ENCODE results near the gene SULF2. TPM values are rescaled to one million over a fixed set of nuclear protein-coding genes. Genes with fewer than 3 reads are reported as not detected.

SULF2 gene
- total and polyA plus RNA-seq, 2 of the 13 experiments (the other 11 are each of a cell fraction or from before 2014, with no cell fraction given), result 7.2 to 50.9 TPM

GRCh38 chr20:47676219-47676721 is 109.0 kb downstream of the SULF2 start (continued):
- TF ChIP-seq GMEB1 (CRISPR knock-in tag; IDR thresholded peaks at IDR 0.05; ENCODE audit: borderline replicate concordance) (no peak), ZNF687 (CRISPR knock-in tag; IDR thresholded peaks at IDR 0.05) (0 out of 2 replicates have a peak, but pooled peaks have one; percentile 17)

DNA sequence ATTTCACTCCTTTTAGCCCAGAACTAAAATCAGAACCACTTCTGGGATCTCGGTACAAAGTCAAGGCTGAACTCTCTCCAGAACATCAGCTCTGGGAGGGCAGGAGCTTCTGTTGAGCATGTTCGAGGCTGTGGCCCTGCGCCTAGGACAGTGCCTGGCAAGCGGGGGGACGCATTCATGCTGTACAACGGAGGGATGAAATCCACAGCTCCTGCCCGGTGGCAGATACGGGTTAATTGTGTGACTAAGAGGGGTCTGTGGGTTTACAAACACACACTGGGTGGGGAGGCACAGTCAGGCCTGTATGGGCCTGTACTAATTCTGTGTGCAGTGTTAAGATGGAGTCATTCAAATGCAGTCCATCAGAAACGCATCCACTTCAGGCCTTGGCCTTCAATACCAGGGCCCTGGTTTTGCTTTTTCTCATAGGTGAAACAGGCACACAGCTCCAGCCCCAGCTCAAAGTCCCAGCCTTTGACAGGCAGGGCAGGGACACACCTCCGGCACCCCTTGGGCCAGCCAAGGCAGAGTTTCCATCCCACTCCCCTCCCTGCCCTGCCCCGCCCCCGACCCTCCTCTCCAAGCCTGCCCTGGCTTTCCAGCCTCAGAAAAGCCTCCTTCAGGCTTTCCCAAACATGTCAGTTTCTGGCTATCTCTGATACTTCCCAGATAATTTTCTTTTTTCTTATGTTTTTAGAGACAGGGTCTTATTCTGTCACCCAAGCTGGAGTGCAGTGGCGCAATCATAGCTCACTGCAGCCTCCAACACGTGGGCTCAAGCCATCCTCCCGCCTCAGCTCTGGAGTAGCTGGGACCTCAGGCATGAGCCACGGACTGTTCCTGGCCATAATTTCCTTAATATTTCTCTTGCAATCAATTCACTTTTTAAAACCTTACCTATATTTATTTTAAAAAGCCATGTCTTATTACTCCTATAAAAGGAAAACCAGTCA is 109.8 kb downstream of the SULF2 start:
- Histone ChIP-seq H3K4me1 (ENCODE audit: insufficient read depth, low read length) (peaks cover 21% of the 10 kb centered on the region), H3K79me2 (ENCODE audit: insufficient read depth, low read length) (no peaks in the 10 kb centered on the region), H3K9me3 (ENCODE audit: low read length) (no peaks in the 10 kb centered on the region), H3K4me3 (replicated peaks in 1 of 3; ENCODE audit: insufficient read depth in 1 of 3, low read depth in 2 of 3, low read length in 3 of 3) (no peak overlapping the region), H3K36me3 (replicated peaks in 1 of 2; ENCODE audit: control insufficient read depth in 1 of 2, insufficient read depth in 2 of 2, low read length in 2 of 2) (no peaks in the 10 kb centered on the region), H2AFZ (ENCODE audit: low read length) (no peak overlapping the region), H3K4me2 (ENCODE audit: low read depth, low read length) (peak overlapping the region; percentile 43), H4K20me1 (ENCODE audit: insufficient read depth, low read length) (no peaks in the 10 kb centered on the region), H3K27ac (ENCODE audit: extremely low read length, insufficient read depth, low read length) (peak overlapping the region; percentile 12), H3K9ac (ENCODE audit: insufficient read depth, low read depth, low read length) (no peak overlapping the region), H3K27me3 (ENCODE audit: control insufficient read depth in 1 of 2, insufficient read depth in 2 of 2, low read length in 2 of 2) (no peaks in the 10 kb centered on the region)
- intact Hi-C loops (cut with micrococcal nuclease; ENCODE audit: unreplicated experiment), result loop anchor here (5.0 kb wide), 1 partner anchor 52 kb away; no protein-coding TSS in a partner anchor
- ChIA-PET CTCF (ENCODE audit: low intra/inter-chr PET ratio, low total read pairs) (interaction anchor here (1.5 to 1.9 kb wide), 3 partner anchors 11 to 945 kb away, joined by 5 to 7 read pairs (median 5); no protein-coding TSS in a partner anchor), POLR2A (no interaction called here)
- ATAC-seq (peak; percentile 54), FAIRE-seq (peak; percentile 80), DNase-seq (ENCODE audit: low spot score) (peak; percentile 82)
- WGBS (ENCODE audit: low lambda C conversion rate), result 47% methylated on average over 16 of the region's 16 CpGs
- in situ Hi-C loops (cut with HindIII; ENCODE audit: extremely low pct_ligation_motif_present, low pct_unique_long_range_greater_than_20kb), result loop anchor here (5.0 kb wide), 1 partner anchor 37 kb away; no protein-coding TSS in a partner anchor
- no TSS peak for BruUV-seq (replicated peaks)
- TF ChIP-seq BORCS8-MEF2B (CRISPR knock-in tag; IDR thresholded peaks at IDR 0.05) (0 out of 2 replicates have a peak, but pooled peaks have one; percentile 9), SPEN (CRISPR knock-in tag; IDR thresholded peaks at IDR 0.05; ENCODE audit: low read depth) (peak; percentile 65), ZNF563 (CRISPR knock-in tag; IDR thresholded peaks at IDR 0.05) (no peak), CEBPB (IDR thresholded peaks at IDR 0.05; ENCODE audit: borderline replicate concordance, low read depth, low read length) (peak; percentile 79), ZNF484 (CRISPR knock-in tag; IDR thresholded peaks at IDR 0.05; ENCODE audit: borderline replicate concordance, low read depth) (no peak), FOXM1 (CRISPR knock-in tag; IDR thresholded peaks at IDR 0.05) (no peak), POLR2G (IDR thresholded peaks at IDR 0.05; ENCODE audit: low read depth, low read length) (no peak)
- TF ChIP-seq, protein P1, sequence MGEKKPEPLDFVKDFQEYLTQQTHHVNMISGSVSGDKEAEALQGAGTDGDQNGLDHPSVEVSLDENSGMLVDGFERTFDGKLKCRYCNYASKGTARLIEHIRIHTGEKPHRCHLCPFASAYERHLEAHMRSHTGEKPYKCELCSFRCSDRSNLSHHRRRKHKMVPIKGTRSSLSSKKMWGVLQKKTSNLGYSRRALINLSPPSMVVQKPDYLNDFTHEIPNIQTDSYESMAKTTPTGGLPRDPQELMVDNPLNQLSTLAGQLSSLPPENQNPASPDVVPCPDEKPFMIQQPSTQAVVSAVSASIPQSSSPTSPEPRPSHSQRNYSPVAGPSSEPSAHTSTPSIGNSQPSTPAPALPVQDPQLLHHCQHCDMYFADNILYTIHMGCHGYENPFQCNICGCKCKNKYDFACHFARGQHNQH (CRISPR knock-in tag; IDR thresholded peaks at IDR 0.05), result no peak
- TF ChIP-seq, protein P2, sequence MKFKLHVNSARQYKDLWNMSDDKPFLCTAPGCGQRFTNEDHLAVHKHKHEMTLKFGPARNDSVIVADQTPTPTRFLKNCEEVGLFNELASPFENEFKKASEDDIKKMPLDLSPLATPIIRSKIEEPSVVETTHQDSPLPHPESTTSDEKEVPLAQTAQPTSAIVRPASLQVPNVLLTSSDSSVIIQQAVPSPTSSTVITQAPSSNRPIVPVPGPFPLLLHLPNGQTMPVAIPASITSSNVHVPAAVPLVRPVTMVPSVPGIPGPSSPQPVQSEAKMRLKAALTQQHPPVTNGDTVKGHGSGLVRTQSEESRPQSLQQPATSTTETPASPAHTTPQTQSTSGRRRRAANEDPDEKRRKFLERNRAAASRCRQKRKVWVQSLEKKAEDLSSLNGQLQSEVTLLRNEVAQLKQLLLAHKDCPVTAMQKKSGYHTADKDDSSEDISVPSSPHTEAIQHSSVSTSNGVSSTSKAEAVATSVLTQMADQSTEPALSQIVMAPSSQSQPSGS (CRISPR knock-in tag; IDR thresholded peaks at IDR 0.05), result no peak

Measured in HepG2 (cell line).